ENCODE results near the gene DKK3.

DNA sequence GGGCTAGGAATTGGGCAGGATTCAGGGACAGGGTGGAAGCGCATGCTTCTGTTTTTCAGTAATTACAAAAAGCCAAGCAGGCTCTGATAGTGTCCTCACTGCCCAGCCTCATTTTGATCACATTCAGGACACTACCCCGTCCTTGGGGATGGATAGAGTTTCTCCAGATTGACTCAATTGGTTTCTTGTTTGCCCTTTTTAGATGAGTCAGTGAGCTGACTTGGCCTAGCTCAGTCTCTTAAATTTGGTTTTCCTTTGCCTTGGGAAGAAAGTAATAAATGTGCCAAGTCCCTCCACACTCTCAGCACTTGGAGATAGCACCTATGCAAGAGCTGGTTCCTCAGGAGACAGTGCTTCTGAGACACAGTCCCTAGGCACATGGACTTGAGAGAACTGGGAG lies 25.5 kb downstream of the DKK3 start:
- TF ChIP-seq, protein P1, sequence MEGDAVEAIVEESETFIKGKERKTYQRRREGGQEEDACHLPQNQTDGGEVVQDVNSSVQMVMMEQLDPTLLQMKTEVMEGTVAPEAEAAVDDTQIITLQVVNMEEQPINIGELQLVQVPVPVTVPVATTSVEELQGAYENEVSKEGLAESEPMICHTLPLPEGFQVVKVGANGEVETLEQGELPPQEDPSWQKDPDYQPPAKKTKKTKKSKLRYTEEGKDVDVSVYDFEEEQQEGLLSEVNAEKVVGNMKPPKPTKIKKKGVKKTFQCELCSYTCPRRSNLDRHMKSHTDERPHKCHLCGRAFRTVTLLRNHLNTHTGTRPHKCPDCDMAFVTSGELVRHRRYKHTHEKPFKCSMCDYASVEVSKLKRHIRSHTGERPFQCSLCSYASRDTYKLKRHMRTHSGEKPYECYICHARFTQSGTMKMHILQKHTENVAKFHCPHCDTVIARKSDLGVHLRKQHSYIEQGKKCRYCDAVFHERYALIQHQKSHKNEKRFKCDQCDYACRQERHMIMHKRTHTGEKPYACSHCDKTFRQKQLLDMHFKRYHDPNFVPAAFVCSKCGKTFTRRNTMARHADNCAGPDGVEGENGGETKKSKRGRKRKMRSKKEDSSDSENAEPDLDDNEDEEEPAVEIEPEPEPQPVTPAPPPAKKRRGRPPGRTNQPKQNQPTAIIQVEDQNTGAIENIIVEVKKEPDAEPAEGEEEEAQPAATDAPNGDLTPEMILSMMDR (IDR thresholded peaks at IDR 0.05) = no peak
- TF ChIP-seq EP300 (IDR thresholded peaks at IDR 0.05) (no peak), POLR2A (IDR thresholded peaks at IDR 0.05; ENCODE audit: low read depth) (no peak), POLR2AphosphoS5 (IDR thresholded peaks at IDR 0.05) (no peak)
